IPS-15b (cell line): ENCODE measurements around the gene TAS2R19.
"Not testable (repeated sequence)": the region's sequence is repeated elsewhere in the genome, so short reads cannot be mapped to it uniquely, and the experiment has no call there.

Experiments
- H3K27me3 ChIP-seq: one replicate; pipeline ENCODE4 v1.6.1; 2013; ENCODE audit warnings: low read length; ENCODE audit not compliant: control insufficient read depth, insufficient read depth
- H3K36me3 ChIP-seq: one replicate; pipeline ENCODE4 v1.6.1; 2013; ENCODE audit warnings: low read length; ENCODE audit not compliant: control insufficient read depth, insufficient read depth
- H3K4me1 ChIP-seq: one replicate; pipeline ENCODE4 v1.6.1; 2013; ENCODE audit warnings: mild to moderate bottlenecking, low read length; ENCODE audit not compliant: control insufficient read depth, insufficient read depth
- H3K4me3 ChIP-seq: one replicate; pipeline ENCODE4 v1.5.1; 2013; ENCODE audit warnings: low read depth, low read length
- H3K9ac ChIP-seq: one replicate; pipeline ENCODE4 v1.6.1; 2013; ENCODE audit warnings: low read depth, mild to moderate bottlenecking, low read length
- H3K9me3 ChIP-seq: one replicate; pipeline ENCODE4 v1.6.1; 2013; ENCODE audit warnings: mild to moderate bottlenecking, low read length; ENCODE audit not compliant: control insufficient read depth, insufficient read depth

Gene TAS2R19, protein sequence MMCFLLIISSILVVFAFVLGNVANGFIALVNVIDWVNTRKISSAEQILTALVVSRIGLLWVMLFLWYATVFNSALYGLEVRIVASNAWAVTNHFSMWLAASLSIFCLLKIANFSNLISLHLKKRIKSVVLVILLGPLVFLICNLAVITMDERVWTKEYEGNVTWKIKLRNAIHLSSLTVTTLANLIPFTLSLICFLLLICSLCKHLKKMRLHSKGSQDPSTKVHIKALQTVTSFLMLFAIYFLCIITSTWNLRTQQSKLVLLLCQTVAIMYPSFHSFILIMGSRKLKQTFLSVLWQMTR

DNA sequence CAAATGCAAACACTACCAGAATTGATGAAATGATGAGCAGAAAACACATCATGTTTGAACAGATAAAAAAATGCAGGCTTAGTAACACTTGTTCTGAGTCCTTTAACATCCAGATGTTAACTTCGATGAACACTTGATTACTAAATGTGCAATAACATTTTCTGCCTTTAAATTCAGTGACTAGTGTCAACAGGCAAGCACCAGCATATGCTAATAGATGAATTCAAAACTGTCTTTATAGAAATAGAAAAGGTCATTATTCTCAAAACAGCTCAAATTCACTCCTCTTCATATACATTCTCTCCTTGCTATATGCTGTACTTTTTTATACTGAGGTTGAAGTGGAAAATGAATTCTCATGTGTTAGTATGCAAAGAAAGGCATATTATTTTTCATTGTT is at the start of gene TAS2R19:
TAS2R19 (minus strand) TSS at position 101 of the 400 bp plus-strand sequence; CDS start at position 52, 49 bp downstream.
- Histone ChIP-seq H3K4me3 (no peak within 1 kb of the TSS), H3K27me3 (no peaks in the 10 kb centered on the region)

DNA sequence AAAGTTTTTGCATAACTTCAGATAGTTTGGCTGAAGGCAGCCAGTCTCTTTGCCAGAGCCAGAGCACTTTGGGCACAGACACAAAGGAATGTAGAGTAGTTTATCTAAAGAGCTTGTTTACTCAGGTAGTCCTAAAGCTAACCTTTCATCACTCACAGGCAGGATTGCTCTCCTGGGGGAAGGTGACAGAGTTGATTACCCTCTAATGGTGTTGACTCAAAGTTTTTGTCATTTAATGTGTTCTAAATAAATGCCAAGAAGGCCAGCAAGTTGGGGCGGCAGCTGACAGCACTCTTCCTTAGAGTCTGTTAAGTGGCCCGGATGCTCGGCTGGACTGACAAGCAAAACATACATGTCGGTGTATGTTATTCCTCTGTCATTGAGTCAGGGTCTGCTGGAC is 49.0 kb upstream of the TAS2R19 start:
- peaks cover 11% of the 10 kb centered on the region for H3K4me1 ChIP-seq
- no peak overlapping the region for H3K9ac ChIP-seq
- no peak overlapping the region for H3K4me3 ChIP-seq
- H3K9me3 ChIP-seq = no peaks in the 10 kb centered on the region
- peaks cover 9% of the 10 kb centered on the region for H3K27me3 ChIP-seq
- no peaks in the 10 kb centered on the region for H3K36me3 ChIP-seq

More for the DNA sequence above, at the start of gene TAS2R19:
- Histone ChIP-seq H3K9me3 (no peaks in the 10 kb centered on the region), H3K36me3 (no peaks in the 10 kb centered on the region), H3K9ac (no peak within 1 kb of the TSS), H3K4me1 (no peaks in the 10 kb centered on the region)

DNA sequence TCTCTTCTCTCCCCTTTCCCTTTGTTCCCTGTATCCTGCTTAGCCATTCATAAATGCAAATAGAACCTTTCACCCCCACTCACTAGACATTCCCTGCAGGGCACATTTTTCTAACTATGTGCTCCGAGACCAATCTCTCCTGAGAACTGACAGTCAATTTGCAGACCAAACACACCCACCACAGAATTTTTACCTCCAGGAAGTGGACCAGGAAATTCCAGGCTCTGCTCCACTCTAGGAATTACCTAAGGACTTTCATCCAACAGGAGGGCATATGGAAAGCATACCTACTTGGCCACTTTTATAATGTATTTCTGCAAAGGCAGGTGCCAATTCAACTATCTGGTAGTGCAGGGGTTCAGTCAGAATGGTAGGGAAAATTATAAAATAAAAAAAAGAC is 48.6 kb upstream of the TAS2R19 start:
- no peaks in the 10 kb centered on the region for H3K9me3 ChIP-seq

DNA sequence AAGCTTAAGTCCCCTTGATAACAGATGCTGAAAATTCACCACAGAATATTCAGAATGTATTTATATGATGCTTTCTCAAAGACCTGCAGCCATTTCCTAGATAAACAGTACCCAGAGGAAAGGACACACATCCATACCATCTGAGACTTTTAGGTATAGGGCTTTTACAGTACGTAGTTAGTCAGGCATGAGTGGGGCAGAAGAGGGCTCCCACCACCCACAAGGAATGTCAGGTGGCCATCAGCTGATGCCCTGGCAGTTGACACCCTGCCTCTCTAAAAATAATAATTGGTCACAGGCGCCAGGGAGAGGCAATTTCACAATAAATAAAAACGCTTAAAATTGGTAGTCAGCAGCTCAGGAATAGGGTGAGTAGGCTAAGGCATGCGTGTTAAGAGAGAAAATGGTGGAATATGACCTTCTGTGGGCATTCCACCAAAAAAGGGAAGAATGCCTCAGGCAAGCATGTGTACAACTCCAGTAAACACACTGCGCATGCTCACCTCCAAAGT is 47.5 kb upstream of the TAS2R19 start:
- Histone ChIP-seq H3K9ac (no peak overlapping the region), H3K4me3 (no peak overlapping the region), H3K4me1 (peaks cover 11% of the 10 kb centered on the region), H3K9me3 (no peaks in the 10 kb centered on the region), H3K27me3 (peaks cover 9% of the 10 kb centered on the region), H3K36me3 (no peaks in the 10 kb centered on the region)

More for the DNA sequence above, 48.6 kb upstream of the TAS2R19 start:
- H3K4me3 ChIP-seq = no peak overlapping the region
- H3K9ac ChIP-seq = no peak overlapping the region
- H3K27me3 ChIP-seq = peaks cover 9% of the 10 kb centered on the region
- peaks cover 11% of the 10 kb centered on the region for H3K4me1 ChIP-seq
- no peaks in the 10 kb centered on the region for H3K36me3 ChIP-seq

DNA sequence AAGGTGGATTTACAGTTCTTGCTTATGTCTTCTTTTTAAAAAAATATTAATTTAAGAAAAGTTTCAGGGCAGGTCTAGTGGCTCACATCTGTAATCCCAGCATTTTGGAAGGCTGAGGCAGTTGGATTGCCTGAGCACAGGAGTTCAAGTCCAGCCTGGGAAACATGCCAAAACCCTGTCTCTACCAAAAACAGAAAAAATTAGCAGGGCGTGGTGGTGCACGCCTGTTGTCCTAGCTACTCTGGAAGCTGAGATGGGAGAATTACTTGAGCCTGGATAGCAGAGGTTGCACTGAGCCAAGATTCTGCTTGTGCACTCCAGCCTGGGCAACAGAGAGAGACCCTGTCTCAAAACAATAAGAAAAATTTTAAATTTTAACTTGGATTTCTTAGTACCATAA is 45.1 kb upstream of the TAS2R19 start:
- H3K4me3 ChIP-seq = no peak overlapping the region
- no peaks in the 10 kb centered on the region for H3K36me3 ChIP-seq
- H3K4me1 ChIP-seq = peaks cover 11% of the 10 kb centered on the region
- no peak overlapping the region for H3K9ac ChIP-seq
- H3K9me3 ChIP-seq = no peaks in the 10 kb centered on the region
- H3K27me3 ChIP-seq = peaks cover 9% of the 10 kb centered on the region

DNA sequence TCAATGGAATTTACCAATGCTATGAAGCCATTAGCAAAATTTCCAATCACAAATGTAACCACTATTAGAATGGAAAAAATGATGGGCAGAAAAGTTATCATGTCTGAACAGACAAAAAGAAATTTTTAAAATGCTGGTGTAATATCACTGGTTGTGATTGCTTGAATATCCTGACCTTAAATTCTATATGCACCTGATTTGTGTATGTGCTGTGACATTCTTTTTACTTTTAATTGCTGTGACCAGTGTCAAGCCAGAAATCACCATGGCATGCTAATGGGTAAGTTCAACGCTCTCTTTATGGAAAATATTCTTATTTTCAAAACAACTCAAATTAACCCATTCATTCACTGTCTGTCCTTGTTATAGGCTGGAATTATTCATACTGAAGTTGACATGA is 39.8 kb upstream of the TAS2R19 start, which contains the start of gene TAS2R46:
TAS2R46 (minus strand) TSS at position 101 of the 400 bp plus-strand sequence; CDS start at position 101, 0 bp downstream.
- not testable (repeated sequence) for H3K4me1 ChIP-seq, H3K36me3 ChIP-seq, H3K9me3 ChIP-seq, H3K9ac ChIP-seq, H3K27me3 ChIP-seq, H3K4me3 ChIP-seq

DNA sequence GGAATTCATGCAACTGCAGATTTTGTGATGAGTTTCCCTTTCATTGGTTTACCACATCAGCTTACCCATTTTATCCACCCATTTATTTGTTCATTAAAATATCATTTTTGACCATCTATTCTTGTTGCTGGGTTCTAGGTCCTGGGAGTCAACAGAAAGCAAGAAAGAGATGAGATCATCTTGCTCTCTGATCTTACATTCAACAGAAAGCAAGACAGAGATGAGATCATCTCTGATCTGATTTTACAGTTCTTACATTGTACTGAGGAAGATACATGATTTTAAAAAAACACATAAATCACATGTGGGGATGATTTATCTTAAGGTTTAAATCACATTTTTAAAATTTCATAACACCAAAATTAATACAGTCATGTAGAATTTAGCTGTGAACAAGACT is 37.4 kb upstream of the TAS2R19 start:
- no peaks in the 10 kb centered on the region for H3K36me3 ChIP-seq
- no peak overlapping the region for H3K9ac ChIP-seq
- no peak overlapping the region for H3K4me3 ChIP-seq
- no peaks in the 10 kb centered on the region for H3K9me3 ChIP-seq
- H3K27me3 ChIP-seq = no peaks in the 10 kb centered on the region
- no peaks in the 10 kb centered on the region for H3K4me1 ChIP-seq

DNA sequence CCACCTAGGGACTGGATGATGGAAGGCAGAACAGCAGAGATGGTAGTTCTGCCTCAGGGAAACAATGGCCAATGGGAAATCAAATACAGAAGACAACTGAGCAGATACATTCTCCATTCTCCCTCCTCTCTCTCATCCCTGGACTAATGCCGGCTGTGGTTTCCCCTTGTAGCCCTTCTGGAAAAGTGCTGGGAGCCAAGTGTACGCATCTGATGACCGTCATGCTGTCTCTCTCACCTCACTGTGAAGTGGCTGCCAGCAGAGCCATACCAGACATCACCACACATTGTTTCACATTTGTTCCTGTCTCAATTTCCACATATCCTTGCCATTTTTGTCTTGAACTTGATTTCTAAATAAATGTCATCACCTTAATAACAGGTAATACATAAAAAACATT is 36.6 kb upstream of the TAS2R19 start:
- Histone ChIP-seq H3K4me3 (no peak overlapping the region), H3K9me3 (no peaks in the 10 kb centered on the region), H3K27me3 (no peaks in the 10 kb centered on the region)

DNA sequence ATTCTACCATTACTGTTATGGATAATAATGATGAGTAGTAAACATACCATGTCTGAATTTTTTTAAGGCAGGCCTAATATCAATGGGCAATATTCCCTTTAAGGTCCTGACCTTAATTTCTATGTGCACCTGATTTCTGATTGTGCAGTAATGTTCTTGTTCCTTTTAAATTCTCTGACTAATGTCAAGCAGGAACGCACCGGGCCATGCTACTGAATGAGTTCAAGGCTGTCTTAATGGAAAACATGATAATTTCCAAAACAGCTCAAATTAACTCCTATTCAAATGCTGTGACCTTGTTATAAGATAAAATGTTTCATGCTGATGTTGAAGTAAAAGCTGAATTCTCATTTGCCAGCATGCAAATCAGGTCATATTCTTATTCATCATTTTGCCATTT is 32.9 kb upstream of the TAS2R19 start:
- H3K9ac ChIP-seq = no peak overlapping the region
- H3K4me1 ChIP-seq = no peaks in the 10 kb centered on the region
- peaks cover 3% of the 10 kb centered on the region for H3K9me3 ChIP-seq
- H3K27me3 ChIP-seq = no peaks in the 10 kb centered on the region
- H3K36me3 ChIP-seq = peaks cover 3% of the 10 kb centered on the region
- H3K4me3 ChIP-seq = no peak overlapping the region

More for the DNA sequence above, 36.6 kb upstream of the TAS2R19 start:
- Histone ChIP-seq H3K9ac (no peak overlapping the region), H3K36me3 (no peaks in the 10 kb centered on the region), H3K4me1 (no peaks in the 10 kb centered on the region)

DNA sequence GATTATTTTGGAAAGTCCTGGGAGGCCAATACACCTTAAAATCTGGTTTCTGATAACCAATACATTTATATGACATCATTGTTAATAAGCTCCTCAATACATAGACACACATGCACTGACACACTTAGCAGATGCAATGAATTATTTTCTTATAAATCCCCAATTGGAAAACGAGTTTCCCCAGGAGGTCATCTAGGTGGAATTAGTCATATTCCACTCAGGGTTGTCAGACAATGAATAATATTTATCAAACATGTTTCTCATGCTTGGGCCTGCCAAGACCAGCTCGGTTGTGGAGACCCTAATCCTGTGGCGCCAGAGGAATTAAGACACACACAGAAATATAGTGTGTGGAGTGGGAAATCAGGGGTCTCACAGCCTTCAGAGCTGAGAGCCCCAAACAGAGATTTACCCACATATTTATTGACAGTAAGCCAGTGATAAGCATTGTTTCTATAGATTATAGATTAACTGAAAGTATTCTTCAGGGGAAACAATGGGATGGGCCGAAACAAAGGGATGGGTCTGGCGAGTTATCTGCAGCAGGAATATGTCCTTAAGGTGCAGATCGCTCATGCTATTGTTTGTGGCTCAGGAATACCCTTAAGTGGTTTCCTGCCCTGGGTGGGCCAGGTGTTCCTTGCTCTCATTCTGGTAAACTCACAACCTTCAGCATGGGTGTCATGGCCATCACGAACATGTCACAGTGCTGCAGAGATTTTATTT is 27.5 kb upstream of the TAS2R19 start:
- not testable (repeated sequence) for H3K36me3 ChIP-seq, H3K27me3 ChIP-seq, H3K4me3 ChIP-seq, H3K4me1 ChIP-seq, H3K9ac ChIP-seq, H3K9me3 ChIP-seq

DNA sequence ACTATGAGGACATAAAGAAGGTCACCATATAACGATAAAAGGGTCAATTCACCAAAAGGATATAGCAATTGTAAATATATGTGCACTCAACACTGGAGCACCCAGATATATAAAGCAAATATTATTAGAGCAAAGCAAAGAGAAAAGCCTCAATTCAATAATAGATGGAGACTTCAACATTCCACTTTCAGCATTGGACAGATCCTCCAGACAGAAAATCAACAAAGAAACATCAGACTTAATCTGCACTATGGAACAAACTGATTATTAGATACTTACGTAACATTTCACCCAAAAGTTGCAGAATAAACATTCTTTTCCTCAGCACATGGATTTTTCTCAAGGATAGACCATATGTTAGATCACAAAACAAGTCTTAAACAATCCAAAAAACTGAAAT is 18.9 kb upstream of the TAS2R19 start:
- H3K9me3 ChIP-seq, H3K9ac ChIP-seq, H3K27me3 ChIP-seq, H3K36me3 ChIP-seq, H3K4me1 ChIP-seq, H3K4me3 ChIP-seq: not testable (repeated sequence)

DNA sequence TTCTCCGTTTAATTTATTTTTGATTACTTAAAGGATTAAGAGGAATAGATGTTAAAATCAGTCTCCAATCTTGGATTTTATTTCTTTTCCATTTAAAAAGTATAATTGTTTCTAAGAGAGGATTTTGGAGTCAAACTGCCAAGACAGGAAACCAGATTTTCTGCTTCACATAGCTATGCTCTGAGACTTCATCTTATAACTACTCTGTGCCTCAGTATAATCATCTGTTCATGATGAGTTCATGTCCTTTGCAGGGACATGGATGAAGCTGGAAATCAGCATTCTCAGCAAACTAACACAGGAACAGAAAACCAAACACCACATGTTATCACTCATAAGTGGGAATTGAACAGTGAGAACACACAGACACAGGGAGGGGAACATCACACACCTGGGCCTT is 17.7 kb upstream of the TAS2R19 start:
- H3K9ac ChIP-seq = no peak overlapping the region
- H3K4me1 ChIP-seq = no peaks in the 10 kb centered on the region
- H3K9me3 ChIP-seq = no peaks in the 10 kb centered on the region
- H3K4me3 ChIP-seq = no peak overlapping the region
- H3K36me3 ChIP-seq = no peaks in the 10 kb centered on the region
- H3K27me3 ChIP-seq = no peaks in the 10 kb centered on the region
